ENCODE data around the gene RBM3. TPM values are rescaled to one million over a fixed set of nuclear protein-coding genes. Genes with fewer than 3 reads are reported as not detected.
A peak's percentile ranks its signal among the peaks of the same experiment; 100 is the strongest.

Gene RBM3
- total and polyA plus RNA-seq, 10 of the 15 experiments (the other 5 are each of a cell fraction or from before 2014, with no cell fraction given): 170 to 467 (median 259) TPM

DNA sequence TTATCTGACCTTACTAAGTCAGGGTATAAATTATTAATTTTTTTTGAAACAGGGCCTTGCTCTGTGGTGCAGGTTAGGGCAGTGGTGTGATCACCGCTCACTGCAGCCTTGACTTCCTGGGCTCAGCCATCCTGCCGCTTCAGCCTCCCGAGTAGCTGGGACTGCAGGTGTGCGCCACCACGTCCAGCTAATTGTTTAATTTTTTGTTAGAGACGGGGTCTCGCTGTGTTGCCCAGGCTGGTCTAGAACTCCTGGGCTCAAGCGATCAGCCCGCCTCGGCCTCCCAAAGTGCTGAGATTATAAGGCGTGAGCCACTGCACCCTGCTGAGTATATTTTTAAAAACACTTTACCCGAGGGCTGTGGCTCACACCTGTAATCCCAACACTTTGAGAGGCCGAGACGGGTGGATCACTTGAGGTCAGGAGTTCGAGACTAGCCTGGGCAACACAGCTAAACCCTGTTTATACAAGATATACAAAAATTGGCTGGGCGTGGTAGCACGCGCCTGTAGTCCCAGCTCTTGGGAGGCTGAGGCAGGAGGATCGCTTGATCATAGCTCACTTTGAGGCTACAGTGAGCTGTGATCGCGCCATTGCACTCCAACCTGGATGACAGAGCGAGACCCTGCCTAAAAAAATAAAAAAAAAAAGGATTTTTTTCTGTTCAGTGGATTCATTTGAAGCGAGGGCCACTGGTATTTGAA lies 35.5 kb upstream of the RBM3 start:
- no peak for ATAC-seq
- SMC1A ChIA-PET (ENCODE audit: uncharacterized antibody, unreplicated experiment): interaction anchor here (0.7 to 2.8 kb wide), 7 partner anchors 8 to 89 kb away, joined by 3 to 11 read pairs (median 4); partner anchors contain the start of gene EBP
- FAIRE-seq: no peak

More for the DNA sequence above, 35.5 kb upstream of the RBM3 start:
- H3K4me2 ChIP-seq (ENCODE audit: control insufficient read depth, insufficient read depth): no peak overlapping the region
- H3K9me3 ChIP-seq (replicated peaks; ENCODE audit: control insufficient read depth, insufficient read depth, low read length): no peaks in the 10 kb centered on the region
- H2AFZ ChIP-seq (ENCODE audit: control insufficient read depth, low read depth, low read length): peak overlapping the region; percentile 74
- no TSS peak for BruUV-seq (replicated peaks)
- in situ Hi-C loops (cut with MboI): no loop called here
- no peaks in the 10 kb centered on the region for H4K20me1 ChIP-seq (ENCODE audit: control insufficient read depth, insufficient read depth)
- peaks cover 20% of the 10 kb centered on the region for H3K79me2 ChIP-seq (ENCODE audit: control insufficient read depth, insufficient read depth, low read length)
- ChIA-PET RAD21 (ENCODE audit: unreplicated experiment) (interaction anchor here (0.7 to 1.8 kb wide), 6 partner anchors 12 to 581 kb away, joined by 4 to 9 read pairs (median 4); no protein-coding TSS in a partner anchor), CTCF (interaction anchor here (0.7 to 3.0 kb wide), 7 partner anchors 12 to 110 kb away, joined by 3 to 14 read pairs (median 4); partner anchors contain the start of gene EBP), POLR2A (interaction anchor here (0.7 to 2.6 kb wide), 9 partner anchors 10 to 403 kb away, joined by 3 to 15 read pairs (median 5); partner anchors contain the start of genes EBP and RBM3)
- TF ChIP-seq POLR2A (IDR thresholded peaks at IDR 0.05; ENCODE audit: low read depth, low read length) (no peak), SMARCA5 (IDR thresholded peaks at IDR 0.05) (0 out of 2 replicates have a peak, but pooled peaks have one; percentile 28)
- TF ChIP-seq, protein P1, sequence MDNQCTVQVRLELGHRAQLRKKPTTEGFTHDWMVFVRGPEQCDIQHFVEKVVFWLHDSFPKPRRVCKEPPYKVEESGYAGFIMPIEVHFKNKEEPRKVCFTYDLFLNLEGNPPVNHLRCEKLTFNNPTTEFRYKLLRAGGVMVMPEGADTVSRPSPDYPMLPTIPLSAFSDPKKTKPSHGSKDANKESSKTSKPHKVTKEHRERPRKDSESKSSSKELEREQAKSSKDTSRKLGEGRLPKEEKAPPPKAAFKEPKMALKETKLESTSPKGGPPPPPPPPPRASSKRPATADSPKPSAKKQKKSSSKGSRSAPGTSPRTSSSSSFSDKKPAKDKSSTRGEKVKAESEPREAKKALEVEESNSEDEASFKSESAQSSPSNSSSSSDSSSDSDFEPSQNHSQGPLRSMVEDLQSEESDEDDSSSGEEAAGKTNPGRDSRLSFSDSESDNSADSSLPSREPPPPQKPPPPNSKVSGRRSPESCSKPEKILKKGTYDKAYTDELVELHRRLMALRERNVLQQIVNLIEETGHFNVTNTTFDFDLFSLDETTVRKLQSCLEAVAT (IDR thresholded peaks at IDR 0.05): peak; percentile 68
- no peak for DNase-seq (ENCODE audit: low read depth, low spot score)
- intact Hi-C loops (cut with micrococcal nuclease; ENCODE audit: unreplicated experiment): loop anchor here (1.0 to 2.0 kb wide), 2 partner anchors 18 to 36 kb away; partner anchors contain the start of genes EBP and RBM3
- H3K4me1 ChIP-seq (ENCODE audit: control insufficient read depth, insufficient read depth, low read length): no peaks in the 10 kb centered on the region
- no peak overlapping the region for H3K9ac ChIP-seq (ENCODE audit: control insufficient read depth, insufficient read depth, low read length)
- no peaks in the 10 kb centered on the region for H3K27me3 ChIP-seq (replicated peaks in 1 of 2; ENCODE audit: control insufficient read depth in 2 of 2, insufficient read depth in 2 of 2, low read length in 1 of 2)
- no peaks in the 10 kb centered on the region for H3K36me3 ChIP-seq (ENCODE audit: control insufficient read depth in 2 of 2, insufficient read depth in 2 of 2, low read length in 1 of 2)
- 82% methylated on average over 23 of the region's 23 CpGs for WGBS (ENCODE audit: insufficient coverage, insufficient replicate concordance, low lambda C conversion rate, missing lambda C conversion rate)
- H3K4me3 ChIP-seq: no peak overlapping the region
- H3K27ac ChIP-seq (ENCODE audit: control insufficient read depth, insufficient read depth): peak overlapping the region; percentile 44; the same call in 1 of the 2 replicates
